ENCODE data around the gene FBLN7.
"Not testable (repeated sequence)": the region's sequence is repeated elsewhere in the genome, so short reads cannot be mapped to it uniquely, and the experiment has no call there.

FBLN7 gene

DNA sequence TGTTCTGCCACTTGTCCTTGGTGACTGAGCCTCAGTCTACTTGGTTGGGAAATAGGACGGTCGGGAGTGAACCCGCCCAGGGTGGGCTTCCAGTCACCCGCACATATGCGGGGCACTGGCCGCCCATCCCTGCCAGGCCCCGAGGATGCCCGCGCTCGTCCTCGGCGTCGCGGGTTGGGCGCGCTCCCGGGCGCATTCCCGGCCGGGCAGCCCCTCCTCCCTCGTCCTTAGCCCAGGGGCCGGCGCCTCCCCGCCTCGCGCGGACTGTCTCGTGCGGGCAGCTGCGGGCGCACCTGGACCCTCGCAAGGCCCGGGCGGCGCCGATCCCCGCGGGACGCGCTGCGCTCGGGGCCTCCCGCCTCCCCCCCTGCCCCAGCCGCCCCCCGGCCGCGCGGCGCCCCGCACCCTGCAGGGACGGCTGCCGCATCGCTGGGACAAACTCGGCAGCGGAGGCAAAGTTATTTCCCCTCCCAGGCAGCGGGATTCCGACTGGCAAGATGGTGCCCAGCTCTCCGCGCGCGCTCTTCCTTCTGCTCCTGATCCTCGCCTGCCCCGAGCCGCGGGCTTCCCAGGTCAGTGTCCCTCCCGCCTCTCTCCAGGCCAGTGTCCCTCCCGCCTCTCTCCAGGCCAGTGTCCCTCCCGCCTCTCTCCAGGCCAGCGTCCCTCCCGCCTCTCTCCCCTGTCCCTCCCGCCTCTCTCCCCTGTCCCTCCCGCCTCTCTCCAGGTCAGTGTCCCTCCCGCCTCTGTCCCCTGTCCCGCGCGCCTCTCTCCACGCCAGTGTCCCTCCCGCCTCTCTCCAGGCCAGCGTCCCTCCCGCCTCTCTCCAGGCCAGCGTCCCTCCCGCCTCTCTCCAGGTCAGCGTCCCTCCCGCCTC is at the start of gene FBLN7:
TSS of gene FBLN7 (plus strand) at position 227 of the 874 bp plus-strand sequence. CDS start at position 498, 271 bp downstream.
- no peak for DNase-seq (ENCODE audit: low read depth)

- DNase-seq (ENCODE audit: low read depth) = no peak
Observed at GRCh38 chr2:112089375-112089774, 48.8 kb upstream of the FBLN7 start.

- no peak for DNase-seq (ENCODE audit: low read depth)
Observed at GRCh38 chr2:112092286-112093041, 45.7 kb upstream of the FBLN7 start.

DNA sequence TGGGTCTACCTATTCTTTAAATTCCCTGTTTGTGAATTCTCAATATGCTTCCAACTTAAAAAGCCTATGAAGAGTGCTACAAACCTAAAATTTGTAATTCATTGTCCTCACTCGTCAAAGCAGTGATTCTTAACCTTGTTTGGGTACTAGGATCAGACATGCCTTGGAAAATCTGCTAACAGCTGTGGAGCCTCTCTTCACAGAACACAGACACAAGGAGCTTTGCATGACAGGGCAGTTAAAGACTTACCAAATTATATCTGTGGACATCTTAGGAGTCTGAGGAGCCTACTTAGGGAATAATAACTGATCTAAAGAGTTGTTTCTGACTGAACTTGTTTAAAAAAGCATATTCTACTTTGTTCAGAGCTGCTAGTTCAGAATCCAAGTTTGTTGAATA is 45.0 kb upstream of the FBLN7 start:
- no peak for DNase-seq (ENCODE audit: low read depth)

DNA sequence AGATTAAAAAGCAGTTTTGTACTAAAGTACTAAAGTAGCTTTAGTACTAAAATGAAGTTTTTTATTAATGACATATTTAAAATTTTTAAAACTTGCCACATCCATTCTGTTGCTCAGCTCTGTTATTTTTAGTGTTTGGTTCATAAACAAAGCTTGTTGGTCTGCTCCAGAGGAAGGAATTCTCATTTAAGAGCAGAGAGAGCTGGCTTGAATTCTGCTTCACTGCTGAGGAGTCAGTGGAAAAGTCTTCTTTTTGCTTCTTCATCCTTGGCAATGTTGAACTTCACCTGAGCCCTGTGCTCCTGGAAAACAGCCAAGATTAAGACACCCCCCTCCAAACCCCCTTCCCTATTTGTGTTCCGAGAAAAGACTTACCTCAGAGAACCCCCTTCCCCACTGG is 42.5 kb upstream of the FBLN7 start:
- DNase-seq (ENCODE audit: low read depth) = no peak

DNA sequence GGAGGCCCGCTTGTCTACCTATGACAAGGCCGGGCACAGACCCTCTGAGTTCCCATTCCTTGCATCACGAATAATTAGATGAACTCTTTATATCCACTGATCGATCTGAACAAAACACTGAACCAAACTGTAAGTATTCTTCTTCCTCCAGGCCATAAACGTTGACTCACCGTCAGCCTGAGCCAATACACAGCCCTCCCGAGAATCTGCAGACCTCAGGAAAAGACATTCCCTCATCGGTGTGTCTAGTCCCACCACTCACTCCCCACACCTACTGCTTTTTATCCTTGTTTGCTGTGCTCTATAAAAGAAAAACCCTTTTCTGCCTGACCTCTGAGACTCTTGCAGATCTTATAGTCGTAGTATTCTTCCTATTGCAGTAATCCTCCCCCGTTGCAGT is 42.1 kb upstream of the FBLN7 start:
- no peak for DNase-seq (ENCODE audit: low read depth)

- no peak for DNase-seq (ENCODE audit: low read depth)
Observed at GRCh38 chr2:112108178-112108832, 29.9 kb upstream of the FBLN7 start.

DNA sequence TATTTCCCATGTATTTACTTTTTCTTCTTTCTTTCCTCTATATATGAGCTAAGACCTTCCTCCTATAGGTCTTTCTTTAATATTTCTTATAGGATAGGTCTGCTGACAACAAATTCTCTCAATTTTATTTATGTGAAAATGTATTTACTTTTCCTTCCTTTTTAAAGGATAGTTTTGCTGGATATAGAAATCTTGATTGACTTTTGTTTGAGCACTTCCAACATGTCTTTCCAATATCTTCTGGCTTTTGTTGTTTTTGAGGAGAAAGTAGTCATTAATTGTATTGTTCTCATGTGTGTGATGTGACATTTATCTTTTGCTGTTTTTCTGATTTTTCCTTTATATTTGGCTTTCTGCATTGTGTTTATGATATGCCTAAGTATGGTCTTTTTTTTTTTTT is 28.9 kb upstream of the FBLN7 start:
- no peak for DNase-seq (ENCODE audit: low read depth)

GRCh38 chr2:112110966-112111365 is 27.2 kb upstream of the FBLN7 start:
- no peak for DNase-seq (ENCODE audit: low read depth)

- DNase-seq (ENCODE audit: low read depth) = not testable (repeated sequence)
Observed at GRCh38 chr2:112113354-112113753, 24.8 kb upstream of the FBLN7 start.

GRCh38 chr2:112118148-112118547 is 20.0 kb upstream of the FBLN7 start:
- no peak for DNase-seq (ENCODE audit: low read depth)

- peak; percentile 25 for DNase-seq (ENCODE audit: low read depth)
Observed at GRCh38 chr2:112121682-112122254, 16.4 kb upstream of the FBLN7 start.

- DNase-seq (ENCODE audit: low read depth) = no peak
Observed at GRCh38 chr2:112129060-112129459, 9.1 kb upstream of the FBLN7 start.

GRCh38 chr2:112133344-112133743 is 4.8 kb upstream of the FBLN7 start:
- DNase-seq (ENCODE audit: low read depth) = no peak

GRCh38 chr2:112134120-112134519 is 4.1 kb upstream of the FBLN7 start:
- no peak for DNase-seq (ENCODE audit: low read depth)

GRCh38 chr2:112136096-112136495 is 2.1 kb upstream of the FBLN7 start:
- DNase-seq (ENCODE audit: low read depth) = no peak

DNA sequence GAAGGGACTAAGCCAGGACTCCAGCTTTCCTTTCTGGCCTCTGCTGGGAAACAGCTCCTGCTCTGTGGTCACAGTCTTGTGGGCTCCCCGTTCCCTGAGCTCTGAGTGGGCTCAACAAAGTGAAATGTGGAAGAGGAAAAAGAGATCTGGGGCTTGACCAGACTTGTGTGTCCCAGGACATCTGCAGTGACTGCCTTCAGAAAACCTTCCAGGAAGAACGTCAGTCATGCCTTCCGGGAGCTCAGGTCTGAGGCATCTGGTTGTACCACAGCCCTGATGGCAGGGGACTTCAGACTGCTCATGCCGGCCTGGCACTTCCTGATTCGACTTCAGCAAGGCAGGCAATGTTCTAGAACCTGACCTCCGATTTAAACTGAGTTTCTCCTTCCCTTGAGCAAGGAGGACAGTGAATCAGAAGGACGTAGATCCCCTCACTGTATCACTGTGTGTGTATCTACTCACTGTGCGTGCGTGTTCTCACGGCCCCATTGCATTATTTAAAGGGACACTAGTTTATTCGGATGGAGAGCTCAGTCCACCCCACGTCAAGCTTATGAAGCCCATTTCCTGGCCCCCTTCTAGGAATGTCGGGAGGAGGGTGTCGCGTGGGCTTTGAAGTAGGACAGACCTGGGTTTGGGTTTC is 548 bp upstream of the FBLN7 start:
- no peak for DNase-seq (ENCODE audit: low read depth)

- DNase-seq (ENCODE audit: low read depth) = not testable (repeated sequence)
Observed at GRCh38 chr2:112139033-112139614, 939 bp downstream of the FBLN7 start.

GRCh38 chr2:112139661-112140204 is 1.5 kb downstream of the FBLN7 start:
- not testable (repeated sequence) for DNase-seq (ENCODE audit: low read depth)

DNA sequence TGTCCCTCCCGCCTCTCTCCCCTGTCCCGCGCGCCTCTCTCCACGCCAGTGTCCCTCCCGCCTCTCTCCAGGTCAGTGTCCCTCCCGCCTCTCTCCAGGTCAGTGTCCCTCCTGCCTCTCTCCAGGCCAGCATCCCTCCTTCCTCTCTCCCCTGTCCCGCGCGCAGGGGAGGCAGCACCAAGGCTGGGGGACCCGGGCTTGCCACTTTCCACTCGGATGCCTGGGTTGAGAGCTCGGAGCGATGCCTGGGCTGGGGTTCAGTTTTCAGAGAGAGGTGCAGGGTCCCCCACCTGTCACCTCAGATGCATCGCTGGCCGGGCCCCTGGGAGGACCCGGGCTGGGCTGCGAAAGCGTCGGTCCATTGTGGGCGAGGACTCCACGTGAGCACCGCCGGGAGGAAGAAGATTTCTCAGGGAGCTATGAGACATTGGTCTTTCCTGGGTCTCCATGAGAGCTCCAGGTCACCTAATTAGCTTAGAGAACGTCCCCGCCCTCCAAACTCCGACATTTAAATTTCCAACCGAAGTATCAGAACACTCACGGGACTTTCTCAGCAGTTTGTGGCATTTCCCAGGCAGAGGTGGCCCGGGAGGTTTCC is 2.1 kb downstream of the FBLN7 start:
- no peak for DNase-seq (ENCODE audit: low read depth)
